CD4-positive, alpha-beta T cell (primary cell): Measurements from ENCODE around the gene NFE2L2. TPM values are rescaled to one million over a fixed set of nuclear protein-coding genes. Genes with fewer than 3 reads are reported as not detected.
"Not testable (repeated sequence)": the region's sequence is repeated elsewhere in the genome, so short reads cannot be mapped to it uniquely, and the experiment has no call there.

Experiments
- ATAC-seq: fragments of 200-7000 bp; cut with Tn5 transposase; one replicate; pipeline ENCODE4 v1.10.0; 2022; ENCODE audit warnings: mild to moderate bottlenecking; ENCODE audit not compliant: poor library complexity
- CTCF ChIA-PET: fragments of 350-600 bp; sonication (Branson Sonifier 250); formaldehyde crosslinking; loops from one replicate; lab custom pipeline; 2021; ENCODE audit warnings: antibody characterized with exemption, inconsistent platforms; lab: Charles Lee
- POLR2A ChIA-PET: fragments of 350-600 bp; sonication (Branson Sonifier 250); formaldehyde crosslinking; loops from one replicate; lab custom pipeline; 2021; ENCODE audit warnings: antibody characterized with exemption, inconsistent platforms; lab: Charles Lee
- DNase-seq, 14 experiments: peaks; one replicate each; pipeline ENCODE4 v3.0.0-alpha.2; 2013 to 2020; ENCODE audit warnings: mixed read lengths in 2 of 14
- H3K27ac ChIP-seq, 2 donors: one replicate each; pipeline versions ENCODE4 v1.5.1 to v1.7.0; 2013; ENCODE audit warnings: low read length in 2 of 2, low read depth in 1 of 2, mild to moderate bottlenecking in 1 of 2
- H3K27me3 ChIP-seq, 2 experiments: 1 replicate in 1 of 2; 2 replicates in 1 of 2; pipeline versions ENCODE4 v1.6.1 to v1.7.0; 2013; ENCODE audit warnings: low read length in 2 of 2, control low read depth in 1 of 2, mild to moderate bottlenecking in 1 of 2, moderate library complexity in 1 of 2; ENCODE audit not compliant: insufficient read depth in 2 of 2, control insufficient read depth in 1 of 2
- H3K36me3 ChIP-seq: one replicate; pipeline ENCODE4 v1.6.1; 2013; ENCODE audit warnings: low read length, control low read depth; ENCODE audit not compliant: insufficient read depth
- H3K4me1 ChIP-seq: one replicate; pipeline ENCODE4 v1.6.1; 2013; ENCODE audit warnings: low read length, control low read depth; ENCODE audit not compliant: insufficient read depth
- H3K4me3 ChIP-seq: one replicate; pipeline ENCODE4 v1.5.1; 2013; ENCODE audit warnings: mild to moderate bottlenecking, low read length, moderate library complexity
- H3K9me3 ChIP-seq, 2 experiments: 1 replicate in 1 of 2; 2 replicates in 1 of 2; pipeline versions ENCODE4 v1.6.1 to v1.7.0; 2013; ENCODE audit warnings: low read length in 2 of 2, mild to moderate bottlenecking in 2 of 2, control low read depth in 1 of 2, moderate library complexity in 1 of 2; ENCODE audit not compliant: control insufficient read depth in 1 of 2, insufficient read depth in 1 of 2
- H3K27ac Mint-ChIP-seq: one replicate; pipeline ENCODE4 v1.8.0; 2020; ENCODE audit warnings: mixed read lengths
- H3K27me3 Mint-ChIP-seq: one replicate; pipeline ENCODE4 v1.8.0; 2021; ENCODE audit warnings: mixed read lengths
- H3K36me3 Mint-ChIP-seq: one replicate; pipeline ENCODE4 v1.8.0; 2021; ENCODE audit warnings: low read depth, mixed read lengths
- H3K4me1 Mint-ChIP-seq: one replicate; pipeline ENCODE4 v1.8.0; 2021; ENCODE audit warnings: low read depth, mixed read lengths
- H3K4me3 Mint-ChIP-seq: one replicate; pipeline ENCODE4 v1.8.0; 2020; ENCODE audit warnings: mild to moderate bottlenecking, mixed read lengths
- H3K9me3 Mint-ChIP-seq: one replicate; pipeline ENCODE4 v1.8.0; 2020; ENCODE audit warnings: mixed read lengths
- intact Hi-C, 2 experiments: fragments of 100-400 bp; cut with DNase I in 1 of 2; cut with micrococcal nuclease in 1 of 2; formaldehyde crosslinking; loops; one replicate each; pipeline versions ENCODE4 v1.15.1 to v1.9.0; 2023 to 2025; cut with DNase I, micrococcal nuclease
- total RNA-seq, 174 experiments: library from RNA in 2 of 174; stranded (reverse) in 2 of 174; gene quantifications; one replicate each; pipeline ENCODE4 v1.2.3 and lab custom pipeline; 2021 to 2026
- TF ChIP-seq, protein P1 (sequence below): fragments of 200-600 bp; IDR thresholded peaks from one replicate; pipeline ENCODE4 v1.8.0; 2022; ENCODE audit warnings: antibody characterized with exemption, mild to moderate bottlenecking

NFE2L2 gene
- total RNA-seq, 2 experiments from 2014 or later, result 53.3 to 57.8 TPM

GRCh38 chr2:177221534-177221933 is 43.0 kb downstream of the NFE2L2 start:
- TF ChIP-seq, protein P1, sequence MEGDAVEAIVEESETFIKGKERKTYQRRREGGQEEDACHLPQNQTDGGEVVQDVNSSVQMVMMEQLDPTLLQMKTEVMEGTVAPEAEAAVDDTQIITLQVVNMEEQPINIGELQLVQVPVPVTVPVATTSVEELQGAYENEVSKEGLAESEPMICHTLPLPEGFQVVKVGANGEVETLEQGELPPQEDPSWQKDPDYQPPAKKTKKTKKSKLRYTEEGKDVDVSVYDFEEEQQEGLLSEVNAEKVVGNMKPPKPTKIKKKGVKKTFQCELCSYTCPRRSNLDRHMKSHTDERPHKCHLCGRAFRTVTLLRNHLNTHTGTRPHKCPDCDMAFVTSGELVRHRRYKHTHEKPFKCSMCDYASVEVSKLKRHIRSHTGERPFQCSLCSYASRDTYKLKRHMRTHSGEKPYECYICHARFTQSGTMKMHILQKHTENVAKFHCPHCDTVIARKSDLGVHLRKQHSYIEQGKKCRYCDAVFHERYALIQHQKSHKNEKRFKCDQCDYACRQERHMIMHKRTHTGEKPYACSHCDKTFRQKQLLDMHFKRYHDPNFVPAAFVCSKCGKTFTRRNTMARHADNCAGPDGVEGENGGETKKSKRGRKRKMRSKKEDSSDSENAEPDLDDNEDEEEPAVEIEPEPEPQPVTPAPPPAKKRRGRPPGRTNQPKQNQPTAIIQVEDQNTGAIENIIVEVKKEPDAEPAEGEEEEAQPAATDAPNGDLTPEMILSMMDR, result no peak
- H3K9me3 ChIP-seq, result no peaks in the 10 kb centered on the region
- no peaks in the 10 kb centered on the region for H3K9me3 Mint-ChIP-seq
- POLR2A ChIA-PET, result interaction anchor here (0.8 to 2.8 kb wide), 6 partner anchors 9 to 57 kb away, joined by 3 to 17 read pairs (median 9); partner anchors contain the start of genes HNRNPA3 and NFE2L2
- H3K27ac ChIP-seq, result no peak overlapping the region
- intact Hi-C loops, result loop anchor here in 1 of 2 experiments (1.0 kb wide), 1 partner anchor 8 kb away; no protein-coding TSS in a partner anchor
- peaks cover 12% of the 10 kb centered on the region for H3K4me1 ChIP-seq
- ATAC-seq, result no peak
- H3K36me3 Mint-ChIP-seq, result peaks cover 88% of the 10 kb centered on the region
- peaks cover 76% of the 10 kb centered on the region for H3K36me3 ChIP-seq
- H3K27me3 Mint-ChIP-seq, result no peaks in the 10 kb centered on the region
- H3K27me3 ChIP-seq, result no peaks in the 10 kb centered on the region
- peak overlapping the region; percentile 22 for H3K27ac Mint-ChIP-seq
- CTCF ChIA-PET, result interaction anchor here (1.6 kb wide), 1 partner anchor 42 kb away, joined by 3 read pairs; no protein-coding TSS in a partner anchor
- H3K4me1 Mint-ChIP-seq, result peaks cover 65% of the 10 kb centered on the region
- no peak overlapping the region for H3K4me3 ChIP-seq
- H3K4me3 Mint-ChIP-seq, result no peak overlapping the region
- DNase-seq, result no peak

GRCh38 chr2:177219787-177220186 is 44.7 kb downstream of the NFE2L2 start:
- POLR2A ChIA-PET, H3K27ac Mint-ChIP-seq, H3K27me3 ChIP-seq, H3K27me3 Mint-ChIP-seq, CTCF ChIA-PET, intact Hi-C loops, H3K9me3 ChIP-seq, H3K4me3 ChIP-seq, H3K4me3 Mint-ChIP-seq, DNase-seq, ATAC-seq, H3K9me3 Mint-ChIP-seq, H3K27ac ChIP-seq: not testable (repeated sequence)
- Mint-ChIP-seq H3K4me1 (peaks cover 75% of the 10 kb centered on the region), H3K36me3 (peaks cover 98% of the 10 kb centered on the region)
- peaks cover 23% of the 10 kb centered on the region for H3K4me1 ChIP-seq
- peaks cover 93% of the 10 kb centered on the region for H3K36me3 ChIP-seq

DNA sequence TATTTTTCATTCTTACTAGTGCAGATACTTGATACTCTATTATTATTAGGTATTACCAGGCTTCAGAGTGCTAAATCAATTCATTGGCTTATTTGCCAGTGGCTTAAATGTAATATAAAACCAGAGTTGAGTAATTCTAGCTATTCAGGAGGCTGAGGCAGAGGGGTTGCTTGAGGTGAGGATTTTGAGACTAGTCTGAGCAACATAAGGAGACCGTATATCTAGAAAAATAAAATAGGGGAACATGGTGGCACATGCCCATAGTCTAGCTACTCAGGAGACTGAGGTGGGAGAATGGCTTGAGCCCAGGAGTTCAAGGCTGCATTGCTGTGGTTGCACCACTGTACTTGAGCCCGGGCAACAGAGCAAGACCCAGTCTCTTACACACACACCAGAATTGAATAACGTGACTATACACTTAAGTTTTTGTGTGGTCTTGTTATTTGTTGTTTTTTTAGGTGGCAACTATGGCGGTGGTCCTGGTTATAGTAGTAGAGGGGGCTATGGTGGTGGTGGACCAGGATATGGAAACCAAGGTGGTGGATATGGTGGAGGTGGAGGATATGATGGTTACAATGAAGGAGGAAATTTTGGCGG is 47.2 kb downstream of the NFE2L2 start:
- no peaks in the 10 kb centered on the region for H3K9me3 ChIP-seq
- TF ChIP-seq, protein P1, result no peak
- H3K36me3 ChIP-seq, result peaks cover 75% of the 10 kb centered on the region
- Mint-ChIP-seq H3K4me1 (peaks cover 84% of the 10 kb centered on the region), H3K27me3 (no peaks in the 10 kb centered on the region), H3K4me3 (peak overlapping the region; percentile 20), H3K36me3 (peaks cover 98% of the 10 kb centered on the region), H3K9me3 (no peaks in the 10 kb centered on the region), H3K27ac (peak overlapping the region; percentile 99)
- no peaks in the 10 kb centered on the region for H3K27me3 ChIP-seq
- POLR2A ChIA-PET, result interaction anchor here (0.6 to 1.4 kb wide), 3 partner anchors 22 to 51 kb away, joined by 3 to 11 read pairs (median 4); partner anchors contain the start of gene NFE2L2
- H3K4me3 ChIP-seq, result no peak overlapping the region
- no peak overlapping the region for H3K27ac ChIP-seq
- CTCF ChIA-PET, result interaction anchor here (0.8 to 1.0 kb wide), 4 partner anchors 46 to 118 kb away, joined by 3 read pairs; no protein-coding TSS in a partner anchor
- no peak for DNase-seq
- ATAC-seq, result no peak
- intact Hi-C loops, result no loop called here
- H3K4me1 ChIP-seq, result peaks cover 29% of the 10 kb centered on the region
